Spinal cord (tissue), 10 donors: Measurements from ENCODE around the gene DGKB. TPM values are rescaled to one million over a fixed set of nuclear protein-coding genes. Genes with fewer than 3 reads are reported as not detected.
A peak's percentile ranks its signal among the peaks of the same experiment; 100 is the strongest.

ENCODE experiments used
- DNase-seq, 6 donors: peaks; one replicate each; pipeline versions ENCODE4 v3.0.0 to v3.0.0-alpha.2; 2013 to 2015; ENCODE audit warnings: low spot score in 6 of 6, low read depth in 4 of 6
- H3K27ac ChIP-seq: one replicate; pipeline ENCODE4 v1.5.1; 2013; ENCODE audit warnings: low read depth, low read length, control low read depth
- H3K27me3 ChIP-seq: one replicate; pipeline ENCODE4 v1.6.1; 2013; ENCODE audit warnings: low read length; ENCODE audit not compliant: control insufficient read depth, insufficient read depth
- H3K36me3 ChIP-seq: one replicate; pipeline ENCODE4 v1.6.1; 2013; ENCODE audit warnings: low read length; ENCODE audit not compliant: control insufficient read depth, insufficient read depth
- H3K4me1 ChIP-seq: one replicate; pipeline ENCODE4 v1.6.1; 2013; ENCODE audit warnings: low read length; ENCODE audit not compliant: control insufficient read depth, insufficient read depth
- H3K4me3 ChIP-seq: one replicate; pipeline ENCODE4 v1.5.1; 2013; ENCODE audit warnings: low read depth, low read length, control low read depth
- H3K9me3 ChIP-seq: one replicate; pipeline ENCODE4 v1.6.1; 2013; ENCODE audit warnings: low read length; ENCODE audit not compliant: control insufficient read depth, insufficient read depth
- WGBS: methylation state at CpG from one replicate; pipeline ENCODE4 v1.1.5; 2013; ENCODE audit warnings: missing lambda C conversion rate; ENCODE audit not compliant: insufficient coverage; 5-methylcytosine and 5-hydroxymethylcytosine counted together
- polyA plus RNA-seq, 2 donors: library from polyadenylated mRNA; unstranded; fragments of 120-200 nt; gene quantifications; one replicate each; pipeline ENCODE4 v1.2.1, GENCODE V29; 2013; ENCODE audit not compliant: insufficient read length in 2 of 2
- total RNA-seq, 2 donors: library from RNA; depleted of rRNA in 1 of 2; stranded (reverse); fragments of 120-200 nt in 1 of 2; fragments of >200 nt in 1 of 2; gene quantifications; one replicate each; pipeline versions ENCODE4 v1.2.3 to v1.2.4, GENCODE V29; 2013 to 2014
- donor health status: healthy.

Gene DGKB
- total and polyA plus RNA-seq, 4 donors: 13.6 to 31.4 (median 20.2) TPM

DNA sequence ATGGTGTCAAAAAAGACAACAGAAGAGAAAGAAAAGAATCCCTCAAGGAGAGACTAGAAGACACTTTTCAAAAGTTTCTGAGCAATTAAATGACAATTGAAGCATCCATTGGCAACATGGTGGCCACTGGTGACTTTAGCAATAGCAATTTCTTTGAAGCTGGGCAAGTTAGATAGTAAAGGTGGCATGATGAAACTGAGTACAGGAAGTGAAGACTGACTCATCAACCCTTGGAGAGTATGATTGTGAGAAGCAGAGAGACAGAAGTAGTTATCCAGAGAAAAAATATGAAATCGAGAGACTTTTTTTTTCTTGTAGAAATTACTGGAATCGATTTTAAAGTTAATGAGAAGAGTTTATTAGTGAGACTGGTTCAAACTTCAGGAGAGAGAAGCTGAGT is 52.5 kb downstream of the DGKB start:
- Histone ChIP-seq H3K4me1 (no peaks in the 10 kb centered on the region), H3K27ac (no peak overlapping the region), H3K36me3 (no peaks in the 10 kb centered on the region), H3K4me3 (no peak overlapping the region), H3K27me3 (no peaks in the 10 kb centered on the region), H3K9me3 (no peaks in the 10 kb centered on the region)
- no peak for DNase-seq
- WGBS: 46% methylated on average over 2 of the region's 2 CpGs

DNA sequence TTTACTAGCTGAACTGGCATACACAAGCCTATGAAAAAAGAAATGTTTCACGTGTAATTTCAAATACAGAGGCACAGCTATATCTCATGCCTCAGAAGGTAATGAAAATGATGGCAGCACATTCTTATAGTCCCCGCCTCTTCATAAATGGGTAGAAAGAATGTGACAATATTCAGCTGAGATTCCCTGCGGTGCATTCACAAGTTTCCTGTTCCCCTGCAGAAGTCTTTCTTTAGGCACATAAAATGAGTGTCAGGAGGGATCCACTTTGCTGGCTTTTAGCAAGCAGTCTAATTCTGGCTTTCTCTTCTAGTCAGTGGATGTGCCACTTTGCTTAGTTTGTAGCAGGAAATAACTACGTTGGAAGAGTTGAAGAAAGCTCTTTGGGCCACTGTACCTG is 56.1 kb downstream of the DGKB start:
- Histone ChIP-seq H3K4me1 (no peaks in the 10 kb centered on the region), H3K4me3 (no peak overlapping the region), H3K27me3 (no peaks in the 10 kb centered on the region), H3K36me3 (no peaks in the 10 kb centered on the region), H3K9me3 (no peaks in the 10 kb centered on the region), H3K27ac (no peak overlapping the region)
- WGBS: 86% methylated on average over 1 of the region's 4 CpGs
- no peak for DNase-seq

DNA sequence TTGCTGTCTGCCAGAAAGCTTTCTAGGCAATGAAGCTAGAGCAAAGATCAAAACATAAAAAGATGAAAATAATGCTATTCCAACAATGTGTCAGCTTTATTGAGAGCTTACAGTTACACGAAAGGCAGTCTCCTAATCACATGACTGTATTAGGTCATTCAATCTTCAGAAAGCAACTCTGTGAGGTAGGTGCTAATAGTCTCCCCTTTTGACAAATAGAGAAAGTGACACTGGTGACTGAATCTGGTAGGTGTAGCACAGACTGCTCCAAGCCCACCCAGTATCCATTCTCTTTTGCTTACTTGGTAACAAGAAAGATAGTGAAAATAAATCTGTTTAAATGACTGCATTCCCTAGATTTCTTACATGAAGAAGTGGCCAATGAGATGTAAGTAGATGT is 58.8 kb downstream of the DGKB start:
- Histone ChIP-seq H3K9me3 (no peaks in the 10 kb centered on the region), H3K27me3 (no peaks in the 10 kb centered on the region), H3K36me3 (peaks cover 2% of the 10 kb centered on the region), H3K4me1 (no peaks in the 10 kb centered on the region), H3K27ac (no peak overlapping the region), H3K4me3 (no peak overlapping the region)
- no CpG with 5 or more reads among the region's 1 CpG for WGBS
- no peak for DNase-seq

- H3K4me3 ChIP-seq: no peak overlapping the region
- no peaks in the 10 kb centered on the region for H3K4me1 ChIP-seq
- peaks cover 2% of the 10 kb centered on the region for H3K36me3 ChIP-seq
- no peak for DNase-seq
- no peaks in the 10 kb centered on the region for H3K27me3 ChIP-seq
- H3K9me3 ChIP-seq: no peaks in the 10 kb centered on the region
- no peak overlapping the region for H3K27ac ChIP-seq
Observed at GRCh38 chr7:14842523-14842922, 60.0 kb downstream of the DGKB start.

GRCh38 chr7:14841869-14842268 is 60.7 kb downstream of the DGKB start:
- Histone ChIP-seq H3K4me1 (no peaks in the 10 kb centered on the region), H3K36me3 (peaks cover 2% of the 10 kb centered on the region), H3K4me3 (no peak overlapping the region), H3K27ac (no peak overlapping the region), H3K9me3 (no peaks in the 10 kb centered on the region), H3K27me3 (no peaks in the 10 kb centered on the region)
- no CpG with 5 or more reads among the region's 1 CpG for WGBS
- no peak for DNase-seq

DNA sequence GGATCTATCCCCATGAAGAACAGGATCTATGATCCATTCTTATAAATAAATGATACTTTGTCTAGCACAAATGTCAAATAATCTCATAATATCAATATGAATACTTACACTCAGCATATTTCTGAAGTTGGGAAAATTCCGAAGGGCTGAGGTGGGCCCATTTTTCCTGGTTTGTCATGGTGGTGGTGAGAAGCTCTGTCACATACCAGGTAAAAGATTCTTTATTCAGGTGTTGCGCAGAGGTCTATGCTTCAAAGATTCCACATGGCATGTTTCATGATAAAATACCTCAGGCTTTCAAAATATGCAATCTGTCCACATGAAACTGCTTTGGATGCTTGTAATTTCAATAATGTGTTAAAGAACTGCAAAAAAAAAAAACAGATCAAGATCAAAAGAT is 61.5 kb downstream of the DGKB start:
- no peak for DNase-seq
- Histone ChIP-seq H3K4me1 (no peaks in the 10 kb centered on the region), H3K4me3 (no peak overlapping the region), H3K27ac (no peak overlapping the region), H3K36me3 (peaks cover 2% of the 10 kb centered on the region), H3K9me3 (no peaks in the 10 kb centered on the region), H3K27me3 (no peaks in the 10 kb centered on the region)
- WGBS: no CpG with 5 or more reads among the region's 2 CpGs

- Histone ChIP-seq H3K9me3 (no peaks in the 10 kb centered on the region), H3K36me3 (peaks cover 2% of the 10 kb centered on the region), H3K27ac (no peak overlapping the region), H3K27me3 (no peaks in the 10 kb centered on the region), H3K4me3 (no peak overlapping the region), H3K4me1 (no peaks in the 10 kb centered on the region)
- WGBS: no CpG with 5 or more reads among the region's 1 CpG
- peak in 2 of 6 donors; percentile 14 to 44 for DNase-seq
Observed at GRCh38 chr7:14839307-14839706, 63.2 kb downstream of the DGKB start.

GRCh38 chr7:14837216-14837615 is 65.3 kb downstream of the DGKB start:
- Histone ChIP-seq H3K36me3 (peaks cover 2% of the 10 kb centered on the region), H3K9me3 (no peaks in the 10 kb centered on the region), H3K4me1 (no peaks in the 10 kb centered on the region), H3K4me3 (no peak overlapping the region), H3K27me3 (no peaks in the 10 kb centered on the region), H3K27ac (no peak overlapping the region)
- no peak for DNase-seq

DNA sequence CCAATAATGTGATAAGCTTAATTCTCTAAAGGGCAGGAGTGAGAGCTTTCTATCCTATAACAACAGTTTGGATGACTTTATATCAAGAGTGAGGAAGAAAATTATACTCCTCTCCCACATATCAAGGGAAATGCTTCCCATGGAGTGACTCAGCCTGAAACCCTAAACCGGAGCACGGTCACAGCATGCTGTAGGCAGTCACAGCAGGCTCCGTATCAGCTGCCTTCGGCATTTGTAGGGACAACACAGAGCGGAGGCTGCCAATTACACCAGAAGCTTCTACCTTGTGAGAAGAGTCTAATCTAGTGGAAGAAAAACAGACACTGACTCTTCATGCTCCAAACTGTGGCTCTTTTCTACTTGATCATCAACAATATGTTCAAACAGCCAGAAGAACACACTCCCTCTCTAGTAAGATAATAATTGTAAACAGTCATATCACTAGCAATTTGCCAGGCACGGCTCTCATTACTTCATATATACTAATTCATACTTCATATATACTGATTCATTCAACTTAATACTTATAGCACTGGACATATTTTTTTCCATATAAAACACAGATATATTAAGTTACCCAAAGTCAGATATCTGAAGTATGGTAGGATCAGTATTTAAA is 65.9 kb downstream of the DGKB start:
- Histone ChIP-seq H3K9me3 (no peaks in the 10 kb centered on the region), H3K27ac (peak overlapping the region; percentile 5), H3K4me3 (no peak overlapping the region), H3K4me1 (no peaks in the 10 kb centered on the region), H3K27me3 (no peaks in the 10 kb centered on the region), H3K36me3 (peaks cover 2% of the 10 kb centered on the region)
- 27% methylated on average over 3 of the region's 6 CpGs for WGBS
- peak in 2 of 6 donors; percentile 57 to 61 for DNase-seq

GRCh38 chr7:14836006-14836405 is 66.5 kb downstream of the DGKB start:
- DNase-seq: peak in 2 of 6 donors; percentile 13 to 45
- Histone ChIP-seq H3K27me3 (no peaks in the 10 kb centered on the region), H3K36me3 (peaks cover 2% of the 10 kb centered on the region), H3K4me1 (no peaks in the 10 kb centered on the region), H3K9me3 (no peaks in the 10 kb centered on the region), H3K4me3 (no peak overlapping the region), H3K27ac (no peak overlapping the region)
- WGBS: 41% methylated on average over 2 of the region's 4 CpGs
